ENCODE results near the gene IFNGR2. TPM values are rescaled to one million over a fixed set of nuclear protein-coding genes. Genes with fewer than 3 reads are reported as not detected.

Gene IFNGR2
- total and polyA plus RNA-seq, 4 experiments from 2014 or later, result 8.7 to 24.3 (median 21.8) TPM

- Histone ChIP-seq H3K27ac (ENCODE audit: low read depth, low read length) (no peak overlapping the region), H3K9me3 (ENCODE audit: control insufficient read depth in 1 of 2, low read length in 2 of 2) (peaks cover 0 to 8% of the 10 kb centered on the region in 2 donors), H3K36me3 (ENCODE audit: insufficient read depth, low read length) (no peaks in the 10 kb centered on the region), H3K4me3 (ENCODE audit: low read length in 2 of 2) (no peak overlapping the region), H3K27me3 (ENCODE audit: insufficient read depth, low read length) (no peaks in the 10 kb centered on the region), H3K4me1 (ENCODE audit: insufficient read depth, low read length) (no peaks in the 10 kb centered on the region)
- Mint-ChIP-seq H3K4me3 (no peak overlapping the region), H3K36me3 (peaks cover 0 to 5% of the 10 kb centered on the region in 2 donors), H3K4me1 (peaks cover 0 to 4% (median under 1%) of the 10 kb centered on the region in 4 donors), H3K27ac (no peak overlapping the region), H3K9me3 (peaks cover 0 to 24% (median 18%) of the 10 kb centered on the region in 8 donors), H3K27me3 (peaks cover 0 to 2% of the 10 kb centered on the region in 2 donors)
- ChIA-PET POLR2A (ENCODE audit: partially characterized antibody) (interaction anchor here (0.7 to 2.3 kb wide), 3 partner anchors 8 to 150 kb away, joined by 4 to 8 read pairs (median 6); no protein-coding TSS in a partner anchor), CTCF (ENCODE audit: partially characterized antibody) (interaction anchor here (0.8 to 2.5 kb wide), 5 partner anchors 8 to 428 kb away, joined by 3 to 9 read pairs (median 4); no protein-coding TSS in a partner anchor)
- DNase-seq, result no peak
- intact Hi-C loops (cut with micrococcal nuclease), result no loop called here
These were observed 34.6 kb upstream of the IFNGR2 start for GRCh38 chr21:33368576-33368975.

GRCh38 chr21:33369586-33369985 is 33.6 kb upstream of the IFNGR2 start:
- peak overlapping the region in 1 of 7 donors; percentile 22 for H3K27ac Mint-ChIP-seq
- Histone ChIP-seq H3K27ac (ENCODE audit: low read depth, low read length) (no peak overlapping the region), H3K4me1 (ENCODE audit: insufficient read depth, low read length) (peaks cover 3% of the 10 kb centered on the region), H3K9me3 (ENCODE audit: control insufficient read depth in 1 of 2, low read length in 2 of 2) (peaks cover 0 to 8% of the 10 kb centered on the region in 2 donors), H3K4me3 (ENCODE audit: low read length in 2 of 2) (no peak overlapping the region), H3K27me3 (ENCODE audit: insufficient read depth, low read length) (no peaks in the 10 kb centered on the region), H3K36me3 (ENCODE audit: insufficient read depth, low read length) (no peaks in the 10 kb centered on the region)
- H3K9me3 Mint-ChIP-seq, result peaks cover 0 to 24% (median 18%) of the 10 kb centered on the region in 8 donors
- H3K4me1 Mint-ChIP-seq, result peaks cover 0 to 4% (median 2%) of the 10 kb centered on the region in 4 donors
- ChIA-PET CTCF (ENCODE audit: partially characterized antibody) (interaction anchor here (0.8 to 2.5 kb wide), 3 partner anchors 9 to 171 kb away, joined by 3 to 9 read pairs (median 9); no protein-coding TSS in a partner anchor), POLR2A (ENCODE audit: partially characterized antibody) (interaction anchor here (1.8 kb wide), 1 partner anchor 9 kb away, joined by 6 read pairs; no protein-coding TSS in a partner anchor)
- DNase-seq, result no peak
- peaks cover 0 to 2% of the 10 kb centered on the region in 2 donors for H3K27me3 Mint-ChIP-seq
- H3K36me3 Mint-ChIP-seq, result peaks cover 0 to 5% of the 10 kb centered on the region in 2 donors
- no peak overlapping the region for H3K4me3 Mint-ChIP-seq
- intact Hi-C loops (cut with micrococcal nuclease), result no loop called here

GRCh38 chr21:33370305-33370704 is 32.9 kb upstream of the IFNGR2 start:
- ChIA-PET CTCF (ENCODE audit: partially characterized antibody) (interaction anchor here (1.1 to 2.5 kb wide), 3 partner anchors 9 to 172 kb away, joined by 4 to 9 read pairs (median 9); no protein-coding TSS in a partner anchor), POLR2A (ENCODE audit: partially characterized antibody) (interaction anchor here (1.8 kb wide), 1 partner anchor 10 kb away, joined by 6 read pairs; no protein-coding TSS in a partner anchor)
- Histone ChIP-seq H3K4me3 (ENCODE audit: low read length in 2 of 2) (no peak overlapping the region), H3K9me3 (ENCODE audit: control insufficient read depth in 1 of 2, low read length in 2 of 2) (peaks cover 0 to 8% of the 10 kb centered on the region in 2 donors), H3K27ac (ENCODE audit: low read depth, low read length) (no peak overlapping the region), H3K36me3 (ENCODE audit: insufficient read depth, low read length) (no peaks in the 10 kb centered on the region), H3K27me3 (ENCODE audit: insufficient read depth, low read length) (no peaks in the 10 kb centered on the region), H3K4me1 (ENCODE audit: insufficient read depth, low read length) (peaks cover 8% of the 10 kb centered on the region)
- H3K27me3 Mint-ChIP-seq, result peaks cover 0 to 2% of the 10 kb centered on the region in 2 donors
- peaks cover 0 to 5% of the 10 kb centered on the region in 2 donors for H3K36me3 Mint-ChIP-seq
- H3K27ac Mint-ChIP-seq, result no peak overlapping the region
- no peak for DNase-seq
- H3K9me3 Mint-ChIP-seq, result peaks cover 0 to 24% (median 18%) of the 10 kb centered on the region in 8 donors
- no peak overlapping the region for H3K4me3 Mint-ChIP-seq
- H3K4me1 Mint-ChIP-seq, result peaks cover 4 to 8% (median 6%) of the 10 kb centered on the region in 4 donors
- intact Hi-C loops (cut with micrococcal nuclease), result loop anchor here (10.0 kb wide), 1 partner anchor 536 kb away; no protein-coding TSS in a partner anchor

GRCh38 chr21:33371366-33371765 is 31.8 kb upstream of the IFNGR2 start:
- CTCF ChIA-PET (ENCODE audit: partially characterized antibody), result interaction anchor here (0.8 to 1.1 kb wide), 3 partner anchors 139 to 171 kb away, joined by 3 to 4 read pairs (median 4); no protein-coding TSS in a partner anchor
- Mint-ChIP-seq H3K27ac (no peak overlapping the region), H3K4me3 (no peak overlapping the region), H3K27me3 (no peaks in the 10 kb centered on the region), H3K36me3 (peaks cover 0 to 5% of the 10 kb centered on the region in 2 donors), H3K9me3 (peaks cover 0 to 23% (median 16%) of the 10 kb centered on the region in 8 donors), H3K4me1 (peaks cover 5 to 10% (median 8%) of the 10 kb centered on the region in 4 donors)
- no peak for DNase-seq
- no peaks in the 10 kb centered on the region for H3K36me3 ChIP-seq (ENCODE audit: insufficient read depth, low read length)
- H3K9me3 ChIP-seq (ENCODE audit: control insufficient read depth in 1 of 2, low read length in 2 of 2), result peaks cover 0 to 8% of the 10 kb centered on the region in 2 donors
- H3K27me3 ChIP-seq (ENCODE audit: insufficient read depth, low read length), result no peaks in the 10 kb centered on the region
- no peak overlapping the region for H3K27ac ChIP-seq (ENCODE audit: low read depth, low read length)
- no peak overlapping the region for H3K4me3 ChIP-seq (ENCODE audit: low read length in 2 of 2)
- POLR2A ChIA-PET (ENCODE audit: partially characterized antibody), result interaction anchor here (1.5 kb wide), 1 partner anchor 9 kb away, joined by 6 read pairs; no protein-coding TSS in a partner anchor
- H3K4me1 ChIP-seq (ENCODE audit: insufficient read depth, low read length), result peaks cover 9% of the 10 kb centered on the region
- intact Hi-C loops (cut with micrococcal nuclease), result loop anchor here (10.0 kb wide), 1 partner anchor 537 kb away; no protein-coding TSS in a partner anchor

GRCh38 chr21:33372582-33372981 is 30.6 kb upstream of the IFNGR2 start:
- Mint-ChIP-seq H3K9me3 (peaks cover 0 to 12% (median 7%) of the 10 kb centered on the region in 8 donors), H3K36me3 (peaks cover 0 to under 1% of the 10 kb centered on the region in 2 donors), H3K4me3 (no peak overlapping the region), H3K27me3 (no peaks in the 10 kb centered on the region), H3K27ac (no peak overlapping the region), H3K4me1 (peaks cover 5 to 16% (median 7%) of the 10 kb centered on the region in 4 donors)
- intact Hi-C loops (cut with micrococcal nuclease), result loop anchor here (10.0 kb wide), 1 partner anchor 538 kb away; no protein-coding TSS in a partner anchor
- ChIA-PET CTCF (ENCODE audit: partially characterized antibody) (interaction anchor here (0.7 to 4.4 kb wide), 2 partner anchors 45 to 175 kb away, joined by 3 to 28 read pairs; no protein-coding TSS in a partner anchor), POLR2A (ENCODE audit: partially characterized antibody) (interaction anchor here (1.5 kb wide), 1 partner anchor 11 kb away, joined by 6 read pairs; no protein-coding TSS in a partner anchor)
- Histone ChIP-seq H3K27me3 (ENCODE audit: insufficient read depth, low read length) (no peaks in the 10 kb centered on the region), H3K4me1 (ENCODE audit: insufficient read depth, low read length) (peaks cover 9% of the 10 kb centered on the region), H3K4me3 (ENCODE audit: low read length in 2 of 2) (no peak overlapping the region), H3K27ac (ENCODE audit: low read depth, low read length) (no peak overlapping the region), H3K9me3 (ENCODE audit: control insufficient read depth in 1 of 2, low read length in 2 of 2) (peaks cover 0 to under 1% of the 10 kb centered on the region in 2 donors), H3K36me3 (ENCODE audit: insufficient read depth, low read length) (no peaks in the 10 kb centered on the region)
- DNase-seq, result no peak

GRCh38 chr21:33373451-33373850 is 29.8 kb upstream of the IFNGR2 start:
- Mint-ChIP-seq H3K9me3 (peaks cover 0 to 3% (median 2%) of the 10 kb centered on the region in 8 donors), H3K27me3 (no peaks in the 10 kb centered on the region), H3K27ac (no peak overlapping the region), H3K36me3 (no peaks in the 10 kb centered on the region), H3K4me1 (peaks cover 5 to 16% (median 7%) of the 10 kb centered on the region in 4 donors), H3K4me3 (no peak overlapping the region)
- Histone ChIP-seq H3K9me3 (ENCODE audit: control insufficient read depth in 1 of 2, low read length in 2 of 2) (no peaks in the 10 kb centered on the region), H3K27me3 (ENCODE audit: insufficient read depth, low read length) (no peaks in the 10 kb centered on the region), H3K36me3 (ENCODE audit: insufficient read depth, low read length) (no peaks in the 10 kb centered on the region), H3K4me1 (ENCODE audit: insufficient read depth, low read length) (peaks cover 9% of the 10 kb centered on the region), H3K4me3 (ENCODE audit: low read length in 2 of 2) (no peak overlapping the region), H3K27ac (ENCODE audit: low read depth, low read length) (no peak overlapping the region)
- POLR2A ChIA-PET (ENCODE audit: partially characterized antibody), result interaction anchor here (1.8 kb wide), 1 partner anchor 12 kb away, joined by 7 read pairs; no protein-coding TSS in a partner anchor
- CTCF ChIA-PET (ENCODE audit: partially characterized antibody), result interaction anchor here (0.7 to 4.9 kb wide), 10 partner anchors 8 to 176 kb away, joined by 3 to 28 read pairs (median 4); partner anchors contain the start of gene IFNAR1
- intact Hi-C loops (cut with micrococcal nuclease), result loop anchor here (10.0 kb wide), 1 partner anchor 539 kb away; no protein-coding TSS in a partner anchor
- no peak for DNase-seq

DNA sequence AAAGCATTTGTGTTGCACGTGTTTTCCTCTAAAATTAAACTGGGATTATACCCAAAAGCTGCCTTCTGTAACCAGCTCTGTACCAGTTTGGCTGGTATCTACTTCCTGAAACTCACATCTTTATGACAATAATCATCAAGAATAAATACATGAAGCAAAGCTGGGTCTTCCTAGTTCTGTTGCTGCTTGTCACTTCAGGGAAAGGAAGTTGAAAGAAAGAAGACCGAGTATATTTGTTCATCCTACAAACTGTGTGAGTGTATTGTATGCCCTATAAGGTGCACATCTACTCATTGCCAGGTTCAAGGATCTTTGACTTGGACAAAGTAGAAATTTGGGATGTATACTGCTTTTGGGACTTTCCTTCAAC is 29.1 kb upstream of the IFNGR2 start:
- POLR2A ChIA-PET (ENCODE audit: partially characterized antibody), result interaction anchor here (1.8 kb wide), 1 partner anchor 12 kb away, joined by 7 read pairs; no protein-coding TSS in a partner anchor
- Mint-ChIP-seq H3K27me3 (no peaks in the 10 kb centered on the region), H3K9me3 (peaks cover 0 to 5% (median 0%) of the 10 kb centered on the region in 8 donors), H3K36me3 (no peaks in the 10 kb centered on the region), H3K4me3 (no peak overlapping the region), H3K4me1 (peaks cover 6 to 18% (median 8%) of the 10 kb centered on the region in 4 donors), H3K27ac (no peak overlapping the region)
- intact Hi-C loops (cut with micrococcal nuclease), result loop anchor here (1.0 to 10.0 kb wide), 5 partner anchors 13 to 539 kb away; no protein-coding TSS in a partner anchor
- Histone ChIP-seq H3K27ac (ENCODE audit: low read depth, low read length) (no peak overlapping the region), H3K4me1 (ENCODE audit: insufficient read depth, low read length) (peaks cover 9% of the 10 kb centered on the region), H3K4me3 (ENCODE audit: low read length in 2 of 2) (no peak overlapping the region), H3K27me3 (ENCODE audit: insufficient read depth, low read length) (no peaks in the 10 kb centered on the region), H3K9me3 (ENCODE audit: control insufficient read depth in 1 of 2, low read length in 2 of 2) (no peaks in the 10 kb centered on the region), H3K36me3 (ENCODE audit: insufficient read depth, low read length) (no peaks in the 10 kb centered on the region)
- CTCF ChIA-PET (ENCODE audit: partially characterized antibody), result interaction anchor here (0.6 to 4.9 kb wide), 10 partner anchors 9 to 1925 kb away, joined by 3 to 28 read pairs (median 4); partner anchors contain the start of gene IFNAR1
- no peak for DNase-seq

All from CD4-positive, alpha-beta memory T cell (primary cell).